ENCODE measurements around the gene MUC6.
"Not testable (repeated sequence)": the region's sequence is repeated elsewhere in the genome, so short reads cannot be mapped to it uniquely, and the experiment has no call there.

MUC6 gene

DNA sequence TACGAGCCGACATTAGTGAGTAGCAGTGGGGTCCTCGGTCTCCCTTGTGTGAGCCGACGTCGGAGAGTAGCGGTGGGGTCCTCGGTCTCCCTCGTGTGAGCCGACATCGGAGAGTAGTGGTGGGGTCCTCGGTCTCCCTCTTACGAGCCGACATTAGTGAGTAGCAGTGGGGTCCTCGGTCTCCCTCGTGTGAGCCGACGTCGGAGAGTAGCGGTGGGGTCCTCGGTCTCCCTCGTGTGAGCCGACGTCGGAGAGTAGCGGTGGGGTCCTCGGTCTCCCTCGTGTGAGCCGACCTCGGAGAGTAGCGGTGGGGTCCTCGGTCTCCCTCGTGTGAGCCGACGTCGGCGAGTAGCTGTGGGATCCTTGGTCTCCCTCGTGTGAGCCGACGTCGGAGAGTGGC, 61.1 kb downstream of the MUC6 start:
- FAIRE-seq; DNase-seq (ENCODE audit: insufficient read length, low spot score): not testable (repeated sequence)

DNA sequence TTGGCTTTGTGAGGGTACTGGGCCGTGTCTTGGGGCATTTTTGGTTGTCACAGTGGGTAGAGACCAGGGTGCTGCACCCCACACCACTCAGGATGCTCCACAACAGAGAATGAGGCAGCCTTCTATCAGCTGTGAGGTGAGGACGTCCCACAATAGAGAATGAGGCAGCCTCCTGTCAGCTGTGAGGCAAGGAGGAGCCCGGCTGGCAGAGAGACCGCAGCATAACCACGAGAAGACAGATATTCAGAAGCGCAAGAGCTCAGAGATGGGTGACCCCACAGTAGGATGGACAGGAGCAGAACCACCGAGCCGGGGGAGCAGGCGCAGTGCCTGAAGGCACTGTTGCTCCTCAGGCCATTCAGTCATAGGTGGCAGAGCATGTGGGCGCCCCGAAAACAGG, 63.3 kb downstream of the MUC6 start:
- no peak for FAIRE-seq
- DNase-seq (ENCODE audit: insufficient read length, low spot score): no peak

DNA sequence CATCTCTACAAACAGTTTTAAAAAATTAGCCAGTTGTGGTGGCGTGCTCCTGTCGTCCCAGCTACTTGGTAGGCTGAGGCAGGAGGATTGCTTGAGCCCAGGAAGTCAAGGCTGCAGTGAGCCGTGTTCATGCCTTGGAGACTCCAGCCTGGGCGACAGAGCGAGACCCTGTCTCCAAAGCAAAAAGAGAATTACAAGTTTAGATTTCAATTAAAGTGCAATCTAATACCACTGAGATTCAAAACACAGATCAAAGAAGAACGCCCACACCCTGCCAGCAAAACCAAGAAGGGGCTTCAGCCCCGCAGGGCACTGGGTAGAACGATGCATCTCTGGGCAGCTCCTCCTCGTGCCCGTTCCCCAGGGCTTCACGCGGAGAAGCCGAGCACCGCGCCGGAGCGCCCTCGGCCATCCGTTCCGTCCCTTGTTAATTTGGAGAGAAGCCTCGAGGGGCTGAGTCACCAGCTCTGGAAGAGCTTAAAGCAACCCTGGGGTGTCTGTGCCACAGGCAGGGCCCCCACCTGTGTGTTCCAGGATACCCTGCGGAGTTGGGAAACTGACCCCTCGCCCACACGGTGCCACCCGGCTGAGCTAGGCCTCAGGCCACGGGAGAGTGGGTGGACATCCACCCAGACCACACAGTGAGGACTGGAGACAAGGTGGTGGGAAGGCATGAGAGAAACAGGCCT, 63.9 kb downstream of the MUC6 start:
- no peak for FAIRE-seq
- DNase-seq (ENCODE audit: insufficient read length, low spot score): no peak

DNA sequence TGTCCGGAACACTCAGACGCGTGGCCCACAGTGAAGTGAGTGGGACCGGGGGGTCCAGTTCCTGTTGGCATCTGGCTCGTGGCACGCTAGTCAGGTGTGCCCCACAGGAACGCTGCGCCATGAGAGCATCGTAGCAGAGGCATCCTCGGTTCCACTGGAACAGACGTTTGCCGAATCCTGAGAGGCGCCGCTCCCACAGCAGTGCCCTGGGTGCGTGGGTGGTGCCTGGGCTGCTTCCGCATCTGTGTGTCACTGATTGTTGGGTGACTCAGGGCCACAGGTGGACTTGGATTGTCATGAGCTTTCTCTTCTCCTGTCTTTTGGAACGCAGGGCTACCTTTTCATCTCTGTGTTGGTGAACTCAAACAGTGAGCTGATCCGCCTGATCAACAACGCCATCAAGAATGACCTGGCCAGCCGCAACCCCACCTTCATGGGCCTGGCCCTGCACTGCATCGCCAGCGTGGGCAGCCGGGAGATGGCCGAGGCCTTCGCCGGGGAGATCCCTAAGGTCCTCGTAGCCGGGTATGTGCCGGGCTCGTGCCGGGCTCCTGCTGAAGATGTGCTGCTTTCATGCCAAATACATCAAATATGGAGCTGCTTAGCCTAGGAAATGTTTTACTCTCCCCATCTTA, 64.7 kb downstream of the MUC6 start:
- no peak for DNase-seq (ENCODE audit: insufficient read length, low spot score)
- FAIRE-seq: no peak

DNA sequence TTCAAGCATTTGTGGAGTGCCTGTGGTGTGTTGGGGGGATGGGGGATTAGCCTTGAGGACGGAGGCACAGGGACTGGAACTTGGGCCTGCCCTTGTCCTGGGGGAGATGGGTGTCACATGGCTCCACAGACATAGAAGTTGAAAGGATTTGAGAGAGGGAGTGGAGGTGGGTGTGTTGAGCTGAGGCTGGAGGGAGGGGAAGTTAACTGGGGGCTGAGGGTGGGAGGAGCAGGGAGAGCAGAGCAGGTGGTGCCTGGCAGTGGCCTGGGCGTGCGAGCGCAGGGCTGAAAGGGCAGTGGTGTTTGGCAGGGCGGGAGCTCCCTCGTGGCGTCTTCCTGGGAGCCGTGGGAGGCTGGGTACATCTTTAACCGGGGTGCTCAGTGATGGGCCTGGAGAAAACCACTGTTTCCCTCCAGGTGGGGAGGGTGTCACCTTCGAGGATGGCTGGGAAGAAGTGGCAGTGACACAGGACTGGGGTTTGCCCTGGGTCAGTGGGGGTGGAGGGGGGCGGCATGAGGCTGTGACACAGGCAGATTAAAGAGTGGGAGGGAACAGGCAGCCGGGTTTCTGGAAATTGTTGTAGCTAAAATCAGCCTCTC, 65.3 kb downstream of the MUC6 start:
- FAIRE-seq (no peak), DNase-seq (ENCODE audit: insufficient read length, low spot score) (no peak)

DNA sequence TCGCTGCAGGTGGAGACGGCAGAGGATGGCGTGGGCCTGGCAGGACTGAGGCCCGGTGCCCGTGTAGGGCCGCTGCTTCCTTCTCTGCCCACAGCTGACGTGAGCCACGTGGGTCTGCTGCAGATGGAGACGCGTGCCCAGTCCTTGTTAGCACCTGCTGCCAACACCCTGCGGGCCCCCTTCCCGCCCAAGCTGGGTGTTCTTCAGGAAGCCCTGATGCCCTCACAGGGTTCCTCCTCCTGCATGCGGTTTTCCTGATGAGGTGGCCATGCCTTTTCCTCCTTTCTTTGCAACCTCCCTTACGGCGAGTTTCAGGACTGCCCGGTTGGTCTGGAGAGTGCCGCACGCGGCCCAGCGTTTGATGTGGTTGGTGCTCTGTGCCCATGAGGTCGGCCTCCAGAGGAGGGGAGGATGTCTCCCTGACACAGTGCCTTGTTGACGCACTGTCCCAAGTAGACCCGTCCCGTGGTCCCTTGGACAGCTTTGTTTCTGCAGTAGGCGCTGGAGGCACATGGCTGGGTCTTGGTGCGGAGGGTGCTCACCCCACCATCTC, 66.1 kb downstream of the MUC6 start:
- DNase-seq (ENCODE audit: insufficient read length, low spot score): no peak
- FAIRE-seq: no peak

DNA sequence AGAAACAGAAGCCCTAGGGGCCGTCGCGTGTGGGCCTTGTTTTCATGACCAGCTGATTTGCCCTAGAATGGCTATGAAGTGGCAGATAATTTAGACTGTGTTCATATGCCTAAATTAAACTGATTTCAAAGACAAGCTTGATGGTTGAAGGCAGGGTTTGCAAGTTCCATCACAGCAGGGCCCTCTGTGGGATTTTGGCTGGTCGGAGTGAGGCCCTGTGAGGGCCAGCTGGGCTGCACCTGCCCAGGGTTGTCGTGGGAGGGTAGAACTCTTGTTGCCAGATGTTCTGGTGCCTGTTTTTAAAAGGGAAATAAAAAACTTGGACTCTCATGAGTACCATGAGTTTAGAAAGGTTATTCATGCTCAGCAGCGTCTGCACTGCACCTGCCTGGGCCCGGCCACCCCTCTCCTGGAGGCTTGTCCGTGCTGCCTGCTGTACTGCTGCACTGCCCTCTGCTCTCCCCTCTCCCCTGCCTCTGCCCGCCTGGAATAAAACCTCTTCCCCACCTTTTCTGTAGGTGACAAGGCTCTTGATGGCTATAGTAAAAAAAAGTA, 66.8 kb downstream of the MUC6 start:
- DNase-seq (ENCODE audit: insufficient read length, low spot score) (no peak), FAIRE-seq (no peak)

DNA sequence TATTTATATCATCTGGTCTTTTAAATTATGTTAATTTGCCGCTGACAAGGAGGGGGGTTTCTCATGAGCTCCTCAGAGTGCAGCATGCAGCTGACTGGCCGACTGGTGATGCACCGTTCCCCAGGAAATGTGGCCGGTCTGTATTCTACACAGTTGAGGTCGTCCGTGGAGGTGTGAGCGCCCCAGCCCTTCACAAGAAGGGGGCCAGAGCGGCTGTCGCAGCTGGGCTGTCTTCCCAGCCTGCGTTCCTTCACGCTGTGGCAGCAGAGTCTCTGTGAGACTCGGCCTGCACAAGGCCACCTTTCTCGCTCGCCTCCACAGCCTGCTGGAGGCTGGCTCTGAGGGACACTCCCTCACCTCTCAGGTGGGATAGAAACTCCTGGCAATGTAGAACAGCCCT, 67.7 kb downstream of the MUC6 start:
- FAIRE-seq (no peak), DNase-seq (ENCODE audit: insufficient read length, low spot score) (no peak)

DNA sequence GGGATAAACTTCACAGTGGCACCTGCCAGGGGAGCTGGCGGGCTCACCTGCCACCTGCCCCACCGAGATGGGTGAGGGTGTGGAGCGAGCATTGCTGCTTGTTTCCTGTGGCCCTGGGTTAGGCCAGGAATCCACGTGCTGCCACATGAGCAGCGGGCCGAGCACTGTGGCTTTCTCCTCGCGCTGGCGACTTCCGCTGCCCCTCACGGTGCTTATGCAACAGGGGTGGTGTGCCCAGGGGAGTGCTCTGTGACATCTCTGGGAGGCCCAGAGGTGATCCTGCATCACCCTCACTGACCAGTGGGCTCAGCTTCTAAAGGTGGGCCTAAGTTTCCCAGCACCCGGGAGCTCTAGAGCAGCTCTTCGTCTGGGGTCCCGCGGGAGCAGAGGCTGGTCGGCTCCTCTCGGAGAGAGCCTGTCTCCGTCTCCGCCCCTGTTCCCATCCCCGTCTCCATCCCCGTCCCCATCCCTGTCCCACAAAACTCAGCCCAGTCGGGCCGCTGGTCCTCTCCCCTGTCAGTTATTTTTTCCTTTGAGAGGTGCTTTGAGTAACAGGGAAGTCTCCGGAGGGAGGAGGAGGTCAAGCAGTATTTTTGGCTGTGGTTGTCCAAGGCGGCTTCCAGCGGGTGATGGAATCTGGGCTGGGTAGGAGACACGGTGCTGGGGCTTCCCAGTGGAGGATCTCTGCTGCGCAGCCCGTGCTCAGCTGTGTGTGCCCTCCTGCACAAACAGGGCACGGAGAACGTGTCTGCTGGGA, 68.3 kb downstream of the MUC6 start:
- no peak for DNase-seq (ENCODE audit: insufficient read length, low spot score)
- FAIRE-seq: no peak

DNA sequence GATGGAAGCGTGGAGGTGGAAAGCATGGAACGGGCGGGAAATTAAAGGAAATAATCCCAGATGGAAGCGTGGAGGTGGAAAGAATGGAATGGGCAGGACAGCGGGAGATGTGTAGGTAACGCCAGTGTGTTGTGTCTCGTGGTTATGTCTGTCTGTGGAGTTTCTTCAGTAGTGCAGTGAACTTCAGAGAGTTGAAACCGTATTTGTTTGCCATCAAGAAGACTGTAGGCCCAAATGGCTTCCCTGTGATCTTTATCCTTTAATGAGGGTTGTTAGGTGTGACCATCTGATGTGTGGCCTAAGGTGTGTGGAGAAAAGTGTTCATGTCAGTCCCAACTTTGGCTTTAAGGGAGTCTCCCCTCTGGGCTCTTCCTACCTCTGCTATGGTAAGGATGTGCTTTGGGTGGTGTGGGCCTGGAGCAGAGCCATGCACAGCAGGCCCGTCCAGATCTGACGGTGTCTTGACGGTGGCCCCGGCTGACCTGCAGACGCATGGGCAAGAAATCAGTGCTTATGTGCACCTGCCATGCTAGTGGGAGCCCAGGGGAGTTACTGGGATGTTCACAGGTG, 71.2 kb downstream of the MUC6 start:
- no peak for FAIRE-seq
- DNase-seq (ENCODE audit: insufficient read length, low spot score): no peak

DNA sequence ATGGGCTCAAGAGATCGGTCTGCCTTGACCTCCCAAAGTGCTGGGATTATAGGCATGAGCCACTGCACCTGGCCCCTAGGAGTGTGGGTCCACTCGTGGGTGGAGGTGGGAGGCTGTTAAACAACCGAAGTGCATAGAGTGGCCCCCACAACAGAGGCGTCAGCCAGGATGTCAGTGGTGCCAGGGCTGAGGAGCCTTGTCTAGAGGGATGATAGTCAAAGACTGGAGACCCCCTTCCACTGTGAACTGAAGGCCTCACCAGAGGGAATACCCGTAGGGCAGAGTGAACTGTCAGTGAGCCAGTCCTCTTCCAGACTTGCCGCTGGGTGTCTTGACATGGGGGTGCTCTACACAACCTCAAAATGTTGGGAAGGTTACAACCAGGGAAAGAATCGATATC, 72.7 kb downstream of the MUC6 start:
- FAIRE-seq (no peak), DNase-seq (ENCODE audit: insufficient read length, low spot score) (no peak)
